NCI-H510A (cell line): Measurements from ENCODE around the gene GLI2.

ENCODE experiments used
- DNase-seq: peaks from one replicate; lab custom pipeline; 2025; lab: John Stamatoyannopoulos, UW

The GLI2 gene

DNA sequence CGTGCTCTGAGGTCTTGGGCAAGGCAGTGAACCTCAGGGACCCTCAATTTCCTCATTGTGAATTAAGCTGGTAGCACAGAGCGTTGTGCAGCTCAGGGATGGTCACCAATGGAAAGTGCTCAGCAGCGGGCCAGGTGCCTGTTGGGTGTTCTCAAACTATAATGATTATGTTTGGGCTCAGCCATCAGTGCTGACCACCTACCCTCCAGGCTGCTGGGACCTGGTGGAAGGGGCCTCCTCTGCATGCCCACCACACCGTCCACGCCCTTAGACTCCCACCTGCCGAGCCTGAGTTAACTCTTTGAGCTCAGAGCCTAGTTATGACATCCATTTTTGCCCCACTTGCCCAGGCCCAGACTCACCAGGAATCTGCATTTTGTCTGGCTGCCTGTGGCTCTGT lies 35.0 kb downstream of the GLI2 start:
- DNase-seq = no peak

DNA sequence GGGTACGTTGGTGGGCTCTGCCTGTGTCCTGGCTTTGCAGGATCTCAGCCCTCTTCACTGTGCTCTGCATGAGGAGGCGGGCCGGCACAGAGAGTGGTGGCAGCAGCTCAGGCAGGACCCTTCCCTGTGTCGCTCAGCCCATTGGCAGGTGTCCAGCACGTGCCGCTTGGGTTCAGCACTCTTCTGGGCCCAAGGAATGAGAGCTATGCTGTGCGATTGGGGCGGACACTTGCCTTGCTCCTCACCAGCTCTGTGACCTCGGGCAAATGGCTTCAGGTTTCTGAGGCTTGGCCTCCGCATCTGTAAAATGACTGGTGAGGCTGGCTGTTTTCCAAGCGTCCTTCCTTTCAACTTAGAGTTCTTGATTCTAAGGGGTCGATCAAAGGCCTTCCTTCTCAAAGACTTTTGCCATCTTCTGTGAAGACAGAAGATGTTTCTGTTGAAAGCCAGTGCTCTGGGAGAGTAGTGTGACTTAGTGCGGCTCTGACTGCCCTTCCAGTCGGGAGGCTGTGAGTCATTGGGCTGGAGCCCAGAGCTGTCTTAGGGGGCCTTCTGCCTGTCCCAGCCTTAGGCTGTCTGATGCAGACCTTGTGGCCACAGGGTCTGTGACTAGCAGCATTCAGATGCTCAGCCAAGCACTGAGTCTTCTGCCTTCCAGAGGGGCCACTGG lies 35.6 kb downstream of the GLI2 start:
- no peak for DNase-seq

DNA sequence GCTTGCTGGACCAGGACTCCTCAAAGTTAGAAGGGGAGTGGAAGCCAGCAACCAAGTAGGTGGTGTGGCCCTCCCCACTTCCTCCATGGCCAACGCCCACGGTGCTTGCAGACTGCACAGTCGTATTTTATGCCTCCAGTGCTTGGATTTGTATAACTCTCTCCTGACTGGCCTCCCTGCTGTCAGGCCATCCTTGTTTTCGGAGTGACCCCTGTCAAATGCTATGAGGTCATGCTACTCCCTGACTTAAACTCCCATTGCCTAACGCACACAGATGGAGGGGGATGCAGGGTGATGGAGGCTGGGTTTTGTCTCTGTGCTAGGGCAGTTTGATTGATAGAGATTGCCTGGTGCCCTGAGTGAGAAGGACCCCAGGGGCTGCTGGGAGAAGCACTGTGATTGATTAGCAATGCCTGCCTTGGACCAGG lies 36.1 kb downstream of the GLI2 start:
- DNase-seq = no peak

DNA sequence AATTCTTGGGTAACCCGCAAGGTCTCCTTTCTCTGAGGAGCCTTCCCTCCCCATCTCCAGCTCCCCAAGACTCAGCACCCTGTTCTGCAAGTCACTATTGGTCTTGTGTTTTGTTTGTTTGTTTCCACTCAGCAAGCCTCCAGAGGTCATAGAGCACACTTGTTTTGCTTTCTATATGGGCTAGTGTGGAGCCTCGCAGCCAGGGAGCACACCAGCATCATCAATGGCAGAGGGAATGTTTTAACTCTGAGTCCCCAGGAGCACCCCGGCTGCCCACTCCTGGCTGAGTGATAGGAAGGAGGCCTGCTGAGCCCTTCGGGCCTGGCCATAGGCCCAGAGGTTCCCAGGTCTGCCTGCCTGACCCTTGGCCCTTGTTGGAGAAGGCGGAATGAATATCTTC lies 36.6 kb downstream of the GLI2 start:
- no peak for DNase-seq

DNA sequence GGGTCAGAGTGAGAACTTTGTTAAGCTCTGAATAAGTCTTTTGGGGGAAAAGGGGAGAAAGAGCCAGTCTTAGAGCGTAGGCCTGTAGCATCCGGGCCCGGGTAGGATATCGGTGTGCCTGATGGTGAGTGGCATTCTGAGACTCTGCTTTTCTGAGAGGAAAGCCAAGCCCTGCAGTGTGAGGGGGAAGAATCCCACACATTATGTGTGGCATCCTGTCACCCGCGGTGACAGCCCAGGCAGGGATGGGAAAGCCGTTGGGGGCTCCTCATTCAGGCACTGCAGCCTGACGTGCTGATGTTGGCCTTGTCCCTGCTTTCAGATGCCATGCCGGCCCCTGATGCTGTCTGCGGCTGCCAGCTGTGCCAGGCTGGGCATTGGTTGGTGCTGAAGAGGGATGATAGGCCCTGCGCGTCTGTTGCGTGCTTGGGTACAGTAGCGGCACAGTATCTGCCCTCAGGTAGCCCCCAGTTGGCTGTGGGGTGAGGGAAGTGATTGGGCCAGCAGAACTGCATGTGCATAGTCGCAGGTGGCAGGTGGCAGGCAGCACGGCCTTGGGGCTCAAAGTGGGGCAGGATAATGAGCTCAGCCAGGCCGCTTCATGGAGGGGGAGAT lies 37.6 kb downstream of the GLI2 start:
- DNase-seq = no peak

DNA sequence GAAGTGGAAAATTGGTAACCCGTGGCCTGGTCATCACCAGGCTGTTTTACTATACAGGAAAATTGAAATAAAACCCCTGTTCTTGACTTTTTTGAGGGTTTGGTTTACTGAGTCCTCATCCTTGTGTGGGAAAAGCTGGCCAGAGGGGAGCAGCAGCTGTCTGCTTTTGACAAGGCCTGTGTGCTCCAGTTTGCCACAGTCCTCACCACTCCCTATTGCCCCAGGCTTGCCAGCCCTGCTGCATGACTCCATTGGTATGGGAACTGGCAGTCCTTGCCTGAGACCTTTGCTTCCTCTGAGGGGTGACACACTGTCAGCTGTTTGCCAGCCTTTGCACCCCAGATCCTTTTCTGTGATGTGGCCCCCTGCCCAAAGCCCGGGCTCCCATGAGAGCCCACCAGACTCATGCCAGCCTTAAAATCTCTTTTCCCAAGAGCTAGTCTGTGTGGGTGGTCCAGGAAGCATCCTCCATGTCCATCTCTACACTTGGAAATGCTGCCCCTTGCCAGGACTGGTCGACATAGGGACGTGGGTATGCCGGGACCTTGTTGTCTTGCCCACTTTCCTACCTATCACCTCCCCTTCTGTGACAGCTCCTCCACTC lies 39.0 kb downstream of the GLI2 start:
- no peak for DNase-seq

DNA sequence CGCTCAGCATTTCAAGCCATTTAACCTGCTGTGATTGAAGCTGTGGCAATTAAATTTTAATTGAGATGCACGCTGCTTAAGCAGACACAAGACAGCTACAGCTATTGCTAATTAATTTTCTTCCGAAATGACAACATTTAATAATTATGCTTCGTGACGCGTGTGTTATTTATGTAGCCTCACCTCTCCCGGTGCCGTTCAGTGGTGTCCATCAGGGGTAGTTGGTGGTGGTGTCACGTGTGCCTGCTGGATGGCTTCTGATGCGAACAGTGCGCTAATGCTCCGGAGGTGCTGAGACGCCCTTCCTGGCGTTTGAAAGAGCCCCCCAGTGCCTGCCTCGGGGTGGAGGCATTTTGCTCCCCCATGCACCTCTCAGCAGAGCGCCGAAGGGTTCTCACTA lies 39.5 kb downstream of the GLI2 start:
- no peak for DNase-seq

DNA sequence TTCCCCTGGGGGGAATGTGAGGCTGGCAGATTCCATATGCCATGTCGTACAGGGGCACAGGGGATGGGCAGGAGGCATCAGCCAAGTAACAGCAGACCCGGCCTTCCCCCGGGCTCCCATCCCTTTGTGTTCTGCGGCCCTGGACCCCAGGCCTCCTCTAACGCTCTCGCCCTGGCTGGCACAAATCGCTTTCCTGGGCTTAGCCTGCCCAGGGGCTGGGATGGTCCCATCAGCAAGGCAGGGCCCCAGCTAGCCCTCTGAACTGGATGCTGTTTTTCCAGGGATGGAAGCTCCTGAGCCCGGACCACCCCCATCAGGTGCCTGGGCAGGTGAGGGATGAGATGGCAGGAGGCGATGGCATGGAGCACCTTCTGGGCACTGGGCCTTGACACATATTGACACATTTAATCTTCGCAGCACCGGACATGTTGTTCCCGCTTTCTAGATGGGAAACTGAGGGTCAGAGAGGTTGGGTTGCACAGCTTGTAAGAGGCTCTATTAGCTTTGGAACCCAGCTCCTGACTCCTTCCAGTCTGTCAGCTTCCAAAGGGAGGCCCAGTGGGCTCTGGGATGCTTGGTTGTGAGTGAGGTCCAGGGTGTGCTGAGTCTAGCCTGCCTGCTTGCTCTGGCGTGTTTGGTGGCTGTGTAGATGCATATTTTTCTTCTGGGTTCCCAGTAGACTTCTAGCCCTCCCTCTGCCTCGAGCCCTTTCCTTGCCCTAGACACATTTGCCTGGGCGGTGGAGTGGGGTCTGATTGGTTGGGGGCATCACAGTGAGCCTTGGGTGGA lies 40.3 kb downstream of the GLI2 start:
- no peak for DNase-seq

DNA sequence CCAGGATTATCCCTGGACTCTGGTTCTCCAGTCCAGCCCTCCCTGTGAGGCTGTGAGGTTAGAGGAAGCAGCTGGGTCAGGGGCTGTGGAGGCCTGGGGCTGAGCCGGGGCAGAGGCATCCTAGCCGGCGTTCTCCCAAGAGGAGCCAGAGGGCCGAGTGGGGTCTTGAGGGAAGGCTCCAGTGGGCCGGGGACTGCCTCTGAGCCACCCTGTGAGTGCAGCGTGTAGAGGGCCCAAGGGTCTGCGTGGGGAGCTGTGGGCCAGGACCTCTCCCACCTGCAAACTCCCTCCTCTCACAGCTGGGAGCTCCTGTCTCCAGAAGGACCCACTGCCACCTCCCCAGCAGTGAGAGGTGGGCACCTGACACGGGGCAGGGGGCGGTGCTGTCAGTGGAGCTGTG lies 41.0 kb downstream of the GLI2 start:
- DNase-seq = no peak

DNA sequence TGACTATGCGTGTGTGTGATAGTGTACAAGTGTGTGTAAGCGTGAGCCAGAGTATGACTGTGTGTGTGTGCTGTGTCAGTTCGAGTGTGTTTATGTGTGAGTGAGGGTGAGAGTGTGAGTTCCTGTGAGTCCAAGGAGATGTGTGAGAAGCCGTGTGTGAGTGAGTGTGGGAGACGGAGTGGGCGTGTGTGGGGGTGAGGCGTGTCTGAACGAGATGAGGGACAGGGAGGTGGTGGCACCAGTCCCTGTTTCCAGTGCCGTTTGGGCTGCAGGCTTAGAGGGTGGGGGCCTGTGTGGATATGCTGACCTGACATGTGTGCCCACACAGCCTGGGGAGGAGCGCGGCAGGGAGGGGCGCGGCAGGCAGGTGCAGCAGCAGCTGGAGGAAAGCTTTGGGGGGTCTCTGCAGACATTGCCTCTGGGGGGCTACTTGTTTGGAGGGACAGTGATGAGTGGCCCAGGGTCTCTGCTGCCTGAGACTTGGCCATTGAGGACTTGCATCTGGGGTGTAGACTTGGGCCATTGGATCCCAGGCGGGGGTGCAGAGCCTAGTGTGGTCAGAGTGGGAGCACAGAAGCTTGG lies 41.6 kb downstream of the GLI2 start:
- DNase-seq = no peak

DNA sequence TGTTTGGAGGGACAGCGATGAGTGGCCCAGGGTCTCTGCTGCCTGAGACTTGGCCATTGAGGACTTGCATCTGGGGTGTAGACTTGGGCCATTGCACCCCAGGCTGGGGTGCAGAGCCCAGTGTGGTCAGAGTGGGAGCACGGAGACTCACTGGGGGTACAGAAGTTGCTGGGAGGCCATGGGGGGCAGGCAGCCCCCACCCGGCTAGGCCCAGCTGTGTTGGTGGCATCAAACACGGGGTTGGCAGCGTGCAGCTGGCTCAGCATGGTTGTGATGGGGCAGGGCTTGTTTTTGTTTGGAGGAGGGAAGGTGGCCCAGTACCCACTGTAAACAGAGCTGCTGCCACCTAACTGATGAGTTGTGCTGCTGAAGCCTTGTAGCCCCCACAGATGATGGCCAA lies 42.1 kb downstream of the GLI2 start:
- DNase-seq = no peak

DNA sequence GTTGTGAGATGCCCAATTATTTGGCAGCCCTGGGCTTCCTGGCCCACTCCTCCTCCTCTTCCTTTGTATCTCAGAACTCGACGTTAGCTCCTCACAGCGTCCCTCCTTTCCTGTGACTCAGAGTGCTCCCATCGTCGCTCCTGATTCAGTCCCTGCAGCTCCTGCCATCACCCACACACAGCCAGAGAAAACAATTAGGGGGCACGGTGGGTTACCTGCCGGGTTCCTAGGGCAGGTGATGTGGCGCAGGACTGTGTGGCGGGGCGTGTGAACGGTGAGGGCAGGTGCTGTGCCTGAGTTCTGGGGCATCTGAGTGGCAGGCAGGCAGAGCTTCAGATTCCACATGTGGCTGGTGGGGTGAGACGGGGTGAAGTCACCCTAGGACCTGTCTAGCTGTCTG lies 42.6 kb downstream of the GLI2 start:
- no peak for DNase-seq

DNA sequence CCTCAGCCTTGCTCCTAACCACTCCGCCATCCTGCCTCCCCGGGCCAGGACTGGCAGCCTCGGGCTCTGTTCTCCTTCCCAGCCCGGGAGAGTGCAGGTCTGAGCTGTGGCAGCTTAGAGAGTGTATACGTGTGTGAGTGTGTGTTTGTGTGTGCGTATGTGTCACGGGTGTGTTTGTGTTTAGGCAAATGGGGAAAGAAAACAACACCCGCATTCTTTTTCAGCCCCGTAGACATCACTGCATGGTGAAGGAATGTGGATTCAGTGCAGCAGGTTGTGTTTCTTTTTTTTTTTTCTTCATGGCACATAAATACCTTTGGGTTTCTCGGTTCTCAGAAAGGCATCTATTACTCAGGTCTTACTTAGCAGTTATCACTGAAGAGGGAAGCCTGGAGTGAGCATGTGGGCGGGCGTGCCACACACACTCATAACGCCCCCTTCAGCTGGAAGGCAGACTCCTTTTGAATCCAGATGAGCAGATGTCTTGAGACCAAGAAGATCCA lies 44.2 kb downstream of the GLI2 start:
- no peak for DNase-seq

DNA sequence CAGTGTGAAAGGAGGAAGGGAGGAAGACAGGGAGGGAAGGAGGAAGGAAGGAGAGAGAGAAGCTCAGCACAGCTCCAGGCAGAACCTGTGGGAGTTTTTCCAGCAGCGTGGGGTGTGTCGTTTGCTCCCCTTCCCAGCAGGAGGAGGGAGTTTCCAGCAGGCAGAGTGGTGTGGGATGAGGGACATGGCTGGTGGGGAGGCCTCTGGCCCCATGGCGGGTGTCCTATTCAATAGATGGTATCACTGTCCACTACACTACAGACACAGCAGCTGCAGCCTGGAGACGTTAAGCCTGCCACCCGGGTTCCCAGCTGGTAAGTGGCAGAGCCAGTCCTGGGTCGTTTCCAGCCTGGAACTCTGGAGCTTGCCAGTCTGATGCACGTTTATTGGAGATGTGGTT lies 44.7 kb downstream of the GLI2 start:
- no peak for DNase-seq

DNA sequence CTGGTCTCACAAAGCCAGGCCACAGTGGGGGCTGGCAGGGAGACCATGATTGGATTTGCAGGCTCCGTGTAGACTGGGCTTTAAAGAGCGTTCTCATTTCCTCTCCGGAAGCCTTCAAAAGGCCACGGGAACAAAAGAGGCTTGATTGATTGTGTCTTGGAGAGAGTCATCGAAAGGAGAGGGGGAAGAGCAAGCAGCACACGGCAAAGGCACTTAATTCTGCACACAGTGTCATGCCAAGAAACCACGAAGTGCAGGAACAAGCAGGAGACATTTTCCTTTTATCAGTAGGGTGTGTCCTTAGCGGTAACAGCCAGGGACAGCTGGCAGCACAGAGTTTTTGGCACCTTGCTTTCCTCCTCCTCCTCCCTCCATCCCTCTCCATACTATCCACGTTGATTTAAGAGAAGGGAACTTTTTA lies 47.7 kb downstream of the GLI2 start:
- DNase-seq = no peak

DNA sequence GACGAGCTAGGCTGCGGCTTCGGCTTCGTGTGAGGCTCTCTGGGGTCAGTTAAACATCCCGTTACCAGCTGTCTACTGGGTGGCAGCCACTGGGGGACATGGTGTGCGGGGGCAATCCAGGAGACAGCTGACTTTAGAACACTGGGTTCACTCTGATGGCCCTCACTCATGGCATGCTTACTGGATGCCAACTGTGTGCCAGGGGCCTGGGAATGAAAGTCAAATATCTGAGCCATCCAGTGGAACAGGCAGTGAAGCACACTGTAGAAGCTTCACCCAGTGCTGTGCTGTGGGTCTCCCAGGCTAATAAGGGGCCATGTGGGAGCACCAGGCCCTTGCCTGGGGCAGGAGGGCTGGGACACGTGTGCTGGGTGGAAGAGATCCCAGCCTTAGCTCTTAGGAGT lies 48.3 kb downstream of the GLI2 start:
- no peak for DNase-seq
